Tibial nerve (tissue), 4 donors: ENCODE data around the gene ALDH1L1. TPM values are rescaled to one million over a fixed set of nuclear protein-coding genes. Genes with fewer than 3 reads are reported as not detected.

Source experiments
- DNase-seq, 2 donors: peaks; one replicate each; pipeline ENCODE4 v3.0.0-alpha.2; 2019; ENCODE audit warnings: low spot score in 2 of 2
- H3K27ac ChIP-seq, 4 donors: fragments of 200-600 bp; sonication (generic) in 3 of 4; one replicate each; pipeline ENCODE4 v1.5.1; 2017 to 2019; ENCODE audit warnings: mild to moderate bottlenecking in 1 of 4
- H3K27me3 ChIP-seq, 2 donors: fragments of 200-600 bp; sonication (generic) in 1 of 2; one replicate each; pipeline versions ENCODE4 v1.5.1 to v1.6.0; 2017 to 2019
- H3K36me3 ChIP-seq, 3 donors: fragments of 200-600 bp; sonication (generic); one replicate each; pipeline ENCODE4 v1.5.1; 2018 to 2019
- H3K4me1 ChIP-seq, 4 donors: fragments of 200-600 bp; sonication (generic) in 3 of 4; one replicate each; pipeline ENCODE4 v1.5.1; 2017 to 2019
- H3K4me3 ChIP-seq, 4 donors: fragments of 200-600 bp; sonication (generic) in 3 of 4; one replicate each; pipeline ENCODE4 v1.5.1; 2017 to 2019; ENCODE audit warnings: mild to moderate bottlenecking in 1 of 4, moderate library complexity in 1 of 4
- H3K9me3 ChIP-seq, 4 donors: fragments of 200-600 bp; sonication (generic) in 3 of 4; one replicate each; pipeline ENCODE4 v1.5.1; 2017 to 2019
- CTCF ChIP-seq, 5 experiments: fragments of 200-600 bp in 3 of 5; fragments of 450-650 bp in 2 of 5; sonication (generic) in 3 of 5; IDR thresholded peaks; one replicate each; pipeline ENCODE4 v1.5.1; 2016 to 2019; ENCODE audit warnings: antibody characterized with exemption in 5 of 5, mild to moderate bottlenecking in 3 of 5, moderate library complexity in 2 of 5
- EP300 ChIP-seq, 2 donors: sonication (generic); formaldehyde crosslinking; IDR thresholded peaks; one replicate each; pipeline ENCODE4 v1.6.1; 2017; ENCODE audit warnings: antibody characterized with exemption in 2 of 2, mild to moderate bottlenecking in 1 of 2
- POLR2A ChIP-seq, 2 donors: fragments of 450-650 bp; IDR thresholded peaks; one replicate each; pipeline ENCODE4 v1.6.1; 2017; ENCODE audit warnings: antibody characterized with exemption in 2 of 2, mild to moderate bottlenecking in 2 of 2, moderate library complexity in 2 of 2
- WGBS, 2 donors: methylation state at CpG; one replicate each; pipeline ENCODE4 v1.1.5; 2018; 5-methylcytosine and 5-hydroxymethylcytosine counted together
- total RNA-seq, 4 donors: library from RNA; depleted of rRNA; stranded (reverse); fragments of >200 nt; gene quantifications; one replicate each; pipeline ENCODE4 v1.1.0, GENCODE V29; 2016

ALDH1L1 gene
- total RNA-seq, 4 donors from 2014 or later: 34.5 to 87.3 (median 50.8) TPM

GRCh38 chr3:126121632-126122031 lies 58.8 kb downstream of the ALDH1L1 start:
- no peak for DNase-seq
- Histone ChIP-seq H3K36me3 (no peaks in the 10 kb centered on the region), H3K9me3 (no peaks in the 10 kb centered on the region), H3K4me1 (no peaks in the 10 kb centered on the region), H3K27me3 (no peaks in the 10 kb centered on the region), H3K4me3 (no peak overlapping the region), H3K27ac (no peak overlapping the region)
- TF ChIP-seq POLR2A (IDR thresholded peaks at IDR 0.05) (no peak), EP300 (IDR thresholded peaks at IDR 0.05) (no peak), CTCF (IDR thresholded peaks at IDR 0.05) (no peak)
- 88 to 91% methylated on average over 4 of the region's 4 CpGs for WGBS, 2 donors

- no peaks in the 10 kb centered on the region for H3K4me1 ChIP-seq
- no peak for TF ChIP-seq POLR2A (IDR thresholded peaks at IDR 0.05)
- H3K27ac ChIP-seq: no peak overlapping the region
- no peaks in the 10 kb centered on the region for H3K36me3 ChIP-seq
- H3K4me3 ChIP-seq: no peak overlapping the region
- DNase-seq: no peak
- WGBS, 2 donors: 93% methylated on average over 9 of the region's 9 CpGs
- H3K27me3 ChIP-seq: no peaks in the 10 kb centered on the region
- H3K9me3 ChIP-seq: no peaks in the 10 kb centered on the region
Observed at GRCh38 chr3:126121074-126121473, 59.3 kb downstream of the ALDH1L1 start.

GRCh38 chr3:126119976-126120375 lies 60.4 kb downstream of the ALDH1L1 start:
- WGBS, 2 donors: 88 to 91% methylated on average over 8 of the region's 8 CpGs
- no peak for TF ChIP-seq EP300 (IDR thresholded peaks at IDR 0.05)
- no peak for TF ChIP-seq CTCF (IDR thresholded peaks at IDR 0.05)
- TF ChIP-seq POLR2A (IDR thresholded peaks at IDR 0.05): no peak
- Histone ChIP-seq H3K4me1 (no peaks in the 10 kb centered on the region), H3K4me3 (no peak overlapping the region), H3K36me3 (no peaks in the 10 kb centered on the region), H3K27me3 (no peaks in the 10 kb centered on the region), H3K27ac (no peak overlapping the region), H3K9me3 (no peaks in the 10 kb centered on the region)
- no peak for DNase-seq

- Histone ChIP-seq H3K27ac (no peak overlapping the region), H3K9me3 (no peaks in the 10 kb centered on the region), H3K4me3 (no peak overlapping the region), H3K27me3 (no peaks in the 10 kb centered on the region), H3K36me3 (no peaks in the 10 kb centered on the region), H3K4me1 (no peaks in the 10 kb centered on the region)
- no peak for DNase-seq
- TF ChIP-seq EP300 (IDR thresholded peaks at IDR 0.05) (no peak), CTCF (IDR thresholded peaks at IDR 0.05) (no peak), POLR2A (IDR thresholded peaks at IDR 0.05) (no peak)
- 88 to 90% methylated on average over 7 of the region's 7 CpGs for WGBS, 2 donors
Observed at GRCh38 chr3:126119008-126119675, 61.2 kb downstream of the ALDH1L1 start.

GRCh38 chr3:126118591-126118990 lies 61.8 kb downstream of the ALDH1L1 start:
- no peak overlapping the region for H3K4me3 ChIP-seq
- no peaks in the 10 kb centered on the region for H3K27me3 ChIP-seq
- no peak overlapping the region for H3K27ac ChIP-seq
- no peaks in the 10 kb centered on the region for H3K36me3 ChIP-seq
- H3K4me1 ChIP-seq: no peaks in the 10 kb centered on the region
- TF ChIP-seq POLR2A (IDR thresholded peaks at IDR 0.05) (no peak), CTCF (IDR thresholded peaks at IDR 0.05) (no peak), EP300 (IDR thresholded peaks at IDR 0.05) (no peak)
- 85 to 90% methylated on average over 8 to 11 of the region's 11 CpGs for WGBS, 2 donors
- no peak for DNase-seq
- no peaks in the 10 kb centered on the region for H3K9me3 ChIP-seq
